HG03460 (cell line): ENCODE results near the gene ELMO1.
"Not testable (repeated sequence)": the region's sequence is repeated elsewhere in the genome, so short reads cannot be mapped to it uniquely, and the experiment has no call there.

ENCODE experiments used
- ATAC-seq: cut with Tn5 transposase; IDR thresholded peaks from one replicate; pipeline ENCODE4 v1.9.1; 2021; ENCODE audit not compliant: unreplicated experiment

ELMO1 gene

GRCh38 chr7:37150180-37150579 is 298.5 kb downstream of the ELMO1 start:
- ATAC-seq, result no peak

- no peak for ATAC-seq
These were observed 298.9 kb downstream of the ELMO1 start for GRCh38 chr7:37149773-37150124.

GRCh38 chr7:37149051-37149772 is 299.5 kb downstream of the ELMO1 start:
- peak; percentile 62 for ATAC-seq

- no peak for ATAC-seq
These were observed 303.0 kb downstream of the ELMO1 start for GRCh38 chr7:37145682-37146081.

GRCh38 chr7:37144423-37144822 is 304.2 kb downstream of the ELMO1 start:
- no peak for ATAC-seq

- no peak for ATAC-seq
These were observed 305.7 kb downstream of the ELMO1 start for GRCh38 chr7:37142958-37143357.

- ATAC-seq, result no peak
These were observed 306.9 kb downstream of the ELMO1 start for GRCh38 chr7:37141742-37142141.

GRCh38 chr7:37133902-37134301 is 314.8 kb downstream of the ELMO1 start:
- ATAC-seq, result not testable (repeated sequence)

- ATAC-seq, result no peak
These were observed 316.8 kb downstream of the ELMO1 start for GRCh38 chr7:37131855-37132254.

GRCh38 chr7:37129035-37129425 is 319.6 kb downstream of the ELMO1 start:
- ATAC-seq, result no peak

GRCh38 chr7:37128327-37129034 is 320.2 kb downstream of the ELMO1 start:
- no peak for ATAC-seq

- no peak for ATAC-seq
These were observed 329.3 kb downstream of the ELMO1 start for GRCh38 chr7:37119296-37119860.

GRCh38 chr7:37118004-37118403 is 330.7 kb downstream of the ELMO1 start:
- ATAC-seq, result no peak

- ATAC-seq, result no peak
These were observed 331.4 kb downstream of the ELMO1 start for GRCh38 chr7:37117292-37117691.

GRCh38 chr7:37116093-37116701 is 332.5 kb downstream of the ELMO1 start:
- no peak for ATAC-seq

GRCh38 chr7:37113661-37114355 is 334.9 kb downstream of the ELMO1 start:
- no peak for ATAC-seq

GRCh38 chr7:37112876-37113275 is 335.8 kb downstream of the ELMO1 start:
- no peak for ATAC-seq

GRCh38 chr7:37112218-37112617 is 336.4 kb downstream of the ELMO1 start:
- no peak for ATAC-seq

- ATAC-seq, result no peak
These were observed 337.2 kb downstream of the ELMO1 start for GRCh38 chr7:37111459-37111858.

GRCh38 chr7:37110660-37111424 is 337.8 kb downstream of the ELMO1 start:
- ATAC-seq, result no peak

GRCh38 chr7:37109843-37110242 is 338.8 kb downstream of the ELMO1 start:
- ATAC-seq, result no peak
